Neural progenitor cell (in vitro differentiated cells): ENCODE results near the gene CCND3. TPM values are rescaled to one million over a fixed set of nuclear protein-coding genes. Genes with fewer than 3 reads are reported as not detected.

Source experiments
- DNase-seq: peaks from one replicate; pipeline ENCODE4 v3.0.0-alpha.2; 2016; ENCODE audit warnings: low spot score
- H2AFZ ChIP-seq: fragments of 200-600 bp; sonication (generic); replicated peaks from 2 replicates; pipeline ENCODE4 v1.6.1; 2016; ENCODE audit warnings: antibody characterized with exemption
- H3F3A ChIP-seq: fragments of 200-600 bp; sonication (generic); 2 replicates; pipeline ENCODE4 v1.6.1; 2016; ENCODE audit warnings: antibody characterized with exemption, low read depth
- H3K27ac ChIP-seq: fragments of 200-600 bp; sonication (generic); 2 replicates; pipeline ENCODE4 v1.5.1; 2016; ENCODE audit warnings: mild to moderate bottlenecking
- H3K27me3 ChIP-seq: fragments of 200-600 bp; sonication (generic); 2 replicates; pipeline ENCODE4 v1.6.1; 2016; ENCODE audit warnings: mild to moderate bottlenecking, moderate library complexity
- H3K36me3 ChIP-seq: fragments of 200-600 bp; sonication (generic); 2 replicates; pipeline ENCODE4 v1.5.1; 2016
- H3K4me1 ChIP-seq: fragments of 200-600 bp; sonication (generic); 2 replicates; pipeline ENCODE4 v1.6.1; 2016; ENCODE audit warnings: mixed run types
- H3K4me2 ChIP-seq: fragments of 200-600 bp; sonication (generic); 2 replicates; pipeline ENCODE4 v1.6.1; 2016
- H3K4me3 ChIP-seq: fragments of 200-600 bp; sonication (generic); 2 replicates; pipeline ENCODE4 v1.5.1; 2016
- H3K79me2 ChIP-seq: fragments of 200-600 bp; sonication (generic); 2 replicates; pipeline ENCODE4 v1.6.1; 2016; ENCODE audit warnings: low read depth
- H3K9ac ChIP-seq: fragments of 200-600 bp; sonication (generic); 2 replicates; pipeline ENCODE4 v1.6.1; 2016
- H3K9me3 ChIP-seq: fragments of 200-600 bp; sonication (generic); 2 replicates; pipeline ENCODE4 v1.5.1; 2016; ENCODE audit warnings: low read depth
- H4K20me1 ChIP-seq: fragments of 200-600 bp; sonication (generic); 2 replicates; pipeline ENCODE4 v1.6.1; 2016; ENCODE audit warnings: low read depth
- H3K27ac Mint-ChIP-seq: 3 replicates; pipeline ENCODE4 v1.8.0; 2021; ENCODE audit warnings: mixed read lengths
- H3K27me3 Mint-ChIP-seq: 2 replicates; pipeline ENCODE4 v1.8.0; 2022; ENCODE audit warnings: low read depth, mild to moderate bottlenecking, inconsistent platforms, moderate library complexity, mixed read lengths; ENCODE audit not compliant: insufficient read depth
- H3K36me3 Mint-ChIP-seq: 3 replicates; pipeline ENCODE4 v1.8.0; 2021; ENCODE audit warnings: mixed read lengths
- H3K4me1 Mint-ChIP-seq: 3 replicates; pipeline ENCODE4 v1.8.0; 2021; ENCODE audit warnings: mixed read lengths
- H3K4me3 Mint-ChIP-seq: 3 replicates; pipeline ENCODE4 v1.8.0; 2021; ENCODE audit warnings: mild to moderate bottlenecking, moderate library complexity, mixed read lengths
- H3K9me3 Mint-ChIP-seq: 3 replicates; pipeline ENCODE4 v1.8.0; 2020; ENCODE audit warnings: mixed read lengths
- CTCF ChIP-seq: fragments of 200-600 bp; sonication (generic); IDR thresholded peaks from 2 replicates; pipeline ENCODE4 v1.5.1; 2017; ENCODE audit warnings: antibody characterized with exemption, mild to moderate bottlenecking
- EZH2 ChIP-seq: fragments of 200-600 bp; sonication (generic); IDR thresholded peaks from 2 replicates; pipeline ENCODE4 v1.6.1; 2017; ENCODE audit warnings: antibody characterized with exemption, mild to moderate bottlenecking, moderate library complexity
- EZH2phosphoT487 ChIP-seq: fragments of 200-600 bp; sonication (generic); IDR thresholded peaks from 2 replicates; pipeline ENCODE4 v1.6.1; 2017; ENCODE audit warnings: antibody characterized with exemption
- total RNA-seq: library from RNA; depleted of rRNA; stranded (reverse); fragments of >200 nt; gene quantifications from 2 replicates; pipeline ENCODE4 v1.2.3, GENCODE V29; 2015; ENCODE audit warnings: low replicate concordance

CCND3 gene
- total RNA-seq, 1 donor from 2014 or later = 7.6 TPM

- Mint-ChIP-seq H3K27ac (no peak overlapping the region), H3K27me3 (peaks cover 2% of the 10 kb centered on the region), H3K36me3 (peaks cover 4% of the 10 kb centered on the region), H3K4me3 (no peak overlapping the region), H3K4me1 (no peaks in the 10 kb centered on the region), H3K9me3 (no peaks in the 10 kb centered on the region)
- Histone ChIP-seq H3K79me2 (peaks cover 6% of the 10 kb centered on the region), H3K9ac (no peak overlapping the region), H3K27ac (no peak overlapping the region), H4K20me1 (peaks cover 7% of the 10 kb centered on the region), H3F3A (no peaks in the 10 kb centered on the region), H2AFZ (no peak overlapping the region), H3K36me3 (no peaks in the 10 kb centered on the region), H3K27me3 (no peaks in the 10 kb centered on the region), H3K9me3 (no peaks in the 10 kb centered on the region), H3K4me1 (no peaks in the 10 kb centered on the region), H3K4me3 (no peak overlapping the region), H3K4me2 (no peak overlapping the region)
- no peak for TF ChIP-seq CTCF
- no peak for TF ChIP-seq EZH2phosphoT487
- no peak for TF ChIP-seq EZH2
- DNase-seq = no peak
Measured at GRCh38 chr6:41909727-41910126, 31.9 kb downstream of the CCND3 start.

GRCh38 chr6:41901882-41902519 is 39.6 kb downstream of the CCND3 start:
- Mint-ChIP-seq H3K36me3 (peaks cover 2% of the 10 kb centered on the region), H3K27me3 (no peaks in the 10 kb centered on the region), H3K9me3 (no peaks in the 10 kb centered on the region), H3K27ac (no peak overlapping the region), H3K4me3 (no peak overlapping the region), H3K4me1 (no peaks in the 10 kb centered on the region)
- Histone ChIP-seq H3K36me3 (no peaks in the 10 kb centered on the region), H3K79me2 (no peaks in the 10 kb centered on the region), H3K4me1 (no peaks in the 10 kb centered on the region), H3F3A (peaks cover 4% of the 10 kb centered on the region), H3K9me3 (no peaks in the 10 kb centered on the region), H3K27ac (no peak overlapping the region), H3K9ac (no peak overlapping the region), H3K4me3 (no peak overlapping the region), H4K20me1 (no peaks in the 10 kb centered on the region), H3K27me3 (no peaks in the 10 kb centered on the region), H2AFZ (no peak overlapping the region), H3K4me2 (no peak overlapping the region)
- TF ChIP-seq EZH2 (no peak), CTCF (peak; percentile 42)
- DNase-seq = peak; percentile 16

- peaks cover 6% of the 10 kb centered on the region for H3K79me2 ChIP-seq
- Mint-ChIP-seq H3K36me3 (peaks cover 2% of the 10 kb centered on the region), H3K4me1 (peaks cover 9% of the 10 kb centered on the region), H3K4me3 (no peak overlapping the region), H3K27ac (no peak overlapping the region), H3K27me3 (no peaks in the 10 kb centered on the region), H3K9me3 (no peaks in the 10 kb centered on the region)
- H3K27me3 ChIP-seq = no peaks in the 10 kb centered on the region
- no peak overlapping the region for H3K4me2 ChIP-seq
- no peak overlapping the region for H2AFZ ChIP-seq
- peaks cover 8% of the 10 kb centered on the region for H3K4me1 ChIP-seq
- no peaks in the 10 kb centered on the region for H3K9me3 ChIP-seq
- no peak overlapping the region for H3K27ac ChIP-seq
- no peak for TF ChIP-seq EZH2
- no peak for TF ChIP-seq EZH2phosphoT487
- no peak for TF ChIP-seq CTCF
- H4K20me1 ChIP-seq = no peaks in the 10 kb centered on the region
- H3K36me3 ChIP-seq = no peaks in the 10 kb centered on the region
- no peak for DNase-seq
- H3K9ac ChIP-seq = no peak overlapping the region
- H3K4me3 ChIP-seq = no peak overlapping the region
- peaks cover 13% of the 10 kb centered on the region for H3F3A ChIP-seq
Measured at GRCh38 chr6:41900861-41901260, 40.7 kb downstream of the CCND3 start.
